Measurements from ENCODE around the gene ITGAE.

GRCh38 chr17:3668279-3669084, 132.5 kb downstream of the ITGAE start, which contains the start of the genes EMC6 and TAX1BP3:
- TF ChIP-seq USF1 (IDR thresholded peaks at IDR 0.05) (no peak), TAF1 (IDR thresholded peaks at IDR 0.05; ENCODE audit: low read depth) (peak; percentile 99), CREB1 (IDR thresholded peaks at IDR 0.05; ENCODE audit: low read depth) (no peak)

Measured in Ishikawa (cell line).